ENCODE results near the gene DHRS4. TPM values are rescaled to one million over a fixed set of nuclear protein-coding genes. Genes with fewer than 3 reads are reported as not detected.

DHRS4 gene
- total and polyA plus RNA-seq, 9 of the 15 experiments (the other 6 are each of a cell fraction or from before 2014, with no cell fraction given), result 0.51 to 35.9 (median 10.1) TPM

- no peak for TF ChIP-seq GTF3C2 (IDR thresholded peaks at IDR 0.05; ENCODE audit: borderline replicate concordance, extremely low read depth, insufficient read length)
- TF ChIP-seq HNRNPLL (IDR thresholded peaks at IDR 0.05; ENCODE audit: low read depth, low read length, poor library complexity, severe bottlenecking), result no peak
- TF ChIP-seq RAD21 (CRISPR knock-in tag; conservative IDR thresholded peaks at IDR 0.05 in 1 of 2, IDR thresholded peaks at IDR 0.05 in 1 of 2), result no peak
- no peak for TF ChIP-seq ZNF395 (CRISPR knock-in tag; IDR thresholded peaks at IDR 0.05)
- no peak for TF ChIP-seq ATF4 (CRISPR knock-in tag; IDR thresholded peaks at IDR 0.05)
- TF ChIP-seq ASH1L (IDR thresholded peaks at IDR 0.05; ENCODE audit: borderline replicate concordance, low read depth, partially characterized antibody), result no peak
- no peak for TF ChIP-seq ZNF57 (CRISPR knock-in tag; IDR thresholded peaks at IDR 0.05)
- no peak for TF ChIP-seq SRSF1 (IDR thresholded peaks at IDR 0.05; ENCODE audit: low read depth, low read length)
- TF ChIP-seq ELF2 (CRISPR knock-in tag; IDR thresholded peaks at IDR 0.05), result no peak
- no peak for TF ChIP-seq FIP1L1 (IDR thresholded peaks at IDR 0.05; ENCODE audit: low read depth, low read length, poor library complexity, severe bottlenecking)
- no peak for TF ChIP-seq BDP1 (IDR thresholded peaks at IDR 0.05; ENCODE audit: insufficient read depth, insufficient read length)
- no peak for TF ChIP-seq SIN3A (IDR thresholded peaks at IDR 0.05; ENCODE audit: borderline replicate concordance in 2 of 2, control insufficient read depth in 1 of 2, low read depth in 2 of 2, low read length in 2 of 2)
- TF ChIP-seq SAFB (IDR thresholded peaks at IDR 0.05; ENCODE audit: borderline replicate concordance, low read depth, low read length), result no peak
- no peak for TF ChIP-seq FUS (optimal IDR thresholded peaks at IDR 0.05; ENCODE audit: low read depth, low read length)
- no peak for TF ChIP-seq BCL6 (CRISPR knock-in tag; IDR thresholded peaks at IDR 0.05)
- TF ChIP-seq MCM3 (IDR thresholded peaks at IDR 0.05), result no peak
- TF ChIP-seq PCBP1 (IDR thresholded peaks at IDR 0.05; ENCODE audit: low read depth, low read length, poor library complexity, severe bottlenecking), result no peak
- TF ChIP-seq RBM34 (IDR thresholded peaks at IDR 0.05; ENCODE audit: borderline replicate concordance, insufficient read depth, low read length), result no peak
Measured at GRCh38 chr14:23932639-23933038, 20.9 kb upstream of the DHRS4 start (continued).
